Amniotic stem cell (primary cell): Measurements from ENCODE around the gene DCDC2C.

Experiments used
- DNase-seq: peaks from one replicate; lab custom pipeline; 2025; lab: John Stamatoyannopoulos, UW

The DCDC2C gene

DNA sequence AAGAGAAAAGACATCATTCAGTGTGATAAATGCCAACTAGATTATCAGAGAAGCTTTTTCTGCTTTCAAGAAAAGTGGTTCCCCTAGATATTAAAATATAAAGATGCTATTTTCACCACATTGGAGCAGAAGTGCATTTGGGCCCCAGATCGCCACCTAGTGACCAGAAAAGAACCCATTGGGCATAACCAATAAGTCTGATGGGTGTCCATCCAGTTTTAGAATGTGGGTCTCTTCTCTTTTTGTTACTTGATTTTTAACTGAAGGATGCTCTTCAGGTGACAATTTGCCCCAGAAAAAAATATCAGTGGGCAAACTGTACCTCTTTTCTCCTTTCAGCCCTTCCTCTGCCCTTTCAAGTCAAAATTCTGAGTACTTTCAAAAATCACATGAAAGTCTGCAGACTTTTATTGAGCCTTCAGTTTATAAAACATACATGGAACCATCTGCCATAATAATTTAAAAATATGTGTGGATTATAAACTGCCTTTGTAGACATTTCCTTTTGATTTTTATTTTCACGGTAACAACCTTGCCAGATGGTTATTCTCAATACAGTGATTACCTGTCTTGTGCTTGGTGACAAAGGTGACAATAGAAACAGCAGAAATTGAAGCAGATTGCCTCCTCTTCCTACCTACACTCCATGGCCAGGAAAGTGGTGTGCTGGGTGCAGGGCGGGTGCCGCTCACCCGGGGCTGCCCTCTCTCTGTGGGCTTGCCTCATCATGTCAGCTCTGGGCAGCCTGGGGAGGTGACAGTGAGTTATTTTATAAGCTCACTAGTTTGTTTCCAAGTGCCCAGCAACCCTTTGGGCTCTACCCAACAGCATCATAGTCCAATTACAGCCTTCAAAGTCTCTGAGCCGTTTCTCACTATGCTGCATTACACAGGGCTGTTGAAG, 124.5 kb downstream of the DCDC2C start:
- DNase-seq, result no peak

DNA sequence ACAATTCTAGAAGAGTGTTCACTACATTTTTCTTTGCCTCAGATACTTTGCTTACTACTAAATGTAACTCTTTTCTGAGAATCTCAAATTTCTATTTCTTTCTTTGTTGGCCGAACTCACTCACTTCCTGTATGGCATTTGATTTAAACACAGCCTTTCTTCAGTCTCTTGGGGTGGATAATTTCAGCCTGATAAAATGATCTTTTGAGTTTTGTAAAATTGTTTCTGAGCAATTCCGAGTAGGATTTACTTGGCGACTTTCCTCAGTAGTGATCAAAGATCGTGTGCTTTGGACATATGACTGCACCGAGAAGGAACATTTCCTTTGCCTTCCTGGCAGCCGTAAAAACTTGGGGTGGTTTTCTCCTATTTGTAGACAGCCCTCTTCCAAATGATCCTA, 127.4 kb downstream of the DCDC2C start:
- no peak for DNase-seq

DNA sequence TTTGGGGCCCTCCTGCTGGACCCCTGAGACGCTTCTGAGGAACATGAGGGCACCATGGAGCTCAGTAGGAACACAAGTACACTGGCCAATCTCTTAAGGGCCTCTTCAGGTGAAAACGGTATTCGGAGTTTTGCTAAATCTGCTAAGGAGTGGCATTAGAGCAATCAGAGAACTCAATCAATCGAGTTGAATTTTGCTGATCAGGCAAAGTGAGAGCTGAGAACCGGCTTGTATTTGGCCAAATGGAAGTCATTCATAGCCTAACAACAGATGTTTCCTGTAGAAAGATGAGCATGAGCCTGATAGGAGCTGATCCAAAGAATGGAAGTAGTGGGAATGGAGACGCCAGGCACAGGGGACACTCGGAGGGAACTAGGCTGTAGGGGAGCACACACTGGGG, 133.7 kb downstream of the DCDC2C start:
- no peak for DNase-seq

DNA sequence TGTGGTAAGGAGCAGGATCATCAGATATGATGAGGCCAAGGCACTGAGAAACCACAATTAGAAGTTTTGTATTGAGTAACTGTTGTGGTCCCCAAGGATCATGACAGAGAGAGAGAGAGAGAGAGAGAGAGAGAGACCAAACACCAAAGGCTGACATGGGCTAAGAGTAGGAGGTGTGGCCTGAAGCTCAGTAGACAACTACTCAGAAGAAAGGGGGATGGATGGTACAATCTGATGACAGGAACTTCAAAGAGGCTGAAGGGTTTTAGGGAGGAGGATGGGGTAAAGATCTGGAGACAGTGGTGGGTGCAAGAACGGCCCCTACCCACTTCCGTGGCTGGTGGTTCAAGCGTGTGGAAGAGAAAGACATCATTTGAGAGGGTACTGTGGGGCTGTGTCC, 135.0 kb downstream of the DCDC2C start:
- no peak for DNase-seq

- DNase-seq, result no peak
Measured at GRCh38 chr2:3839476-3839875, 136.1 kb downstream of the DCDC2C start.

GRCh38 chr2:3840611-3841155, 137.3 kb downstream of the DCDC2C start:
- no peak for DNase-seq

DNA sequence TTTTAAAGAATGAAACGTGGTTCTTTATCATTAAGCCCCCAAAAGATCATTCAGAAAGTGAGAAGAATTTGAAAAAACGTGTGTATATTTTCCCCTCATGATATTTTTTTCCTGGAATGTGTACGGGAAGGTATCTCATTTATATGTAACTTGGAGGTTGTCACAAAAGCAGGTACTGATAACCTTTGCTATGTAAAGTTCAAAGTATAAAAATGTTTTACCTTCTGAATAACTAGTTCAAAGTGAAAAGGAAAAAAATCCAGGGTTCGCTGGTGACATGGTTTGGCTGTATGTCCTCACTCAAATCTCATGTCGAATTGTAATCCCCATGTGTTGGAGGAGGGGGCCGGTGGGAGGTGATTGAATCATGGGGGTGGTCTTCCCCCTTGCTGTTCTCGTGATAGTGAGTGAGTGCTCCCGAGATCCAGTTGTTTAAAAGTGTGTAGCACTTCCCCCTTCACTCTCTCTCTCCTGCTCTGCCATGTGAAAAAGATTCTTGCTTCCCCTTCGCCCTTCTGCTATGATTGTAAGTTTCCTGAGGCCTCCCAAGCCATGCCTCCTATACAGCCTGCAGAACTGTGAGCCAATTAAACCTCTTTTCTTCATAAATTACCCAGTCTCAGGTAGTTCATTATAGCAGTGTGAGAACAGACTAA, 144.2 kb downstream of the DCDC2C start:
- no peak for DNase-seq

- no peak for DNase-seq
Measured at GRCh38 chr2:3848776-3849175, 145.4 kb downstream of the DCDC2C start.

GRCh38 chr2:3849213-3849612, 145.8 kb downstream of the DCDC2C start:
- DNase-seq, result no peak

DNA sequence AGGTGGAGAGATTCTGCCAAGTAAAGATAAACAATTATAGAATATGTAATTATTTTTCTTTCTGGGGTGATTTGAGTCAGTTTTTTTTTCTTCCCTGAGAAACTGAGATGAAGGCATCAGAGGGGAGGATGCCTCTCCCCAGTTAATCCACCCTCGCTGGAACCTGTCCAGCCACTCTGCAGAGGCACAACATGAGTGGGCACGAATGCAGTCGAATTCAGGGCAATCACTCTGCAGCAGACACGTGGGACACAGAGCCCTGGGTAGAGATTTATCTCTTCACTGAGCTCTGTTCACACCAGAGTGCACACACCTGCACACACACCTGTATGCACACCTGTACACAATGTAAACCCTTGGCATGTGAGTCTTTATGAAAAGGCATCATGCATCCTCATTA, 154.2 kb downstream of the DCDC2C start:
- no peak for DNase-seq

- no peak for DNase-seq
Measured at GRCh38 chr2:3864943-3865865, 161.8 kb downstream of the DCDC2C start.

DNA sequence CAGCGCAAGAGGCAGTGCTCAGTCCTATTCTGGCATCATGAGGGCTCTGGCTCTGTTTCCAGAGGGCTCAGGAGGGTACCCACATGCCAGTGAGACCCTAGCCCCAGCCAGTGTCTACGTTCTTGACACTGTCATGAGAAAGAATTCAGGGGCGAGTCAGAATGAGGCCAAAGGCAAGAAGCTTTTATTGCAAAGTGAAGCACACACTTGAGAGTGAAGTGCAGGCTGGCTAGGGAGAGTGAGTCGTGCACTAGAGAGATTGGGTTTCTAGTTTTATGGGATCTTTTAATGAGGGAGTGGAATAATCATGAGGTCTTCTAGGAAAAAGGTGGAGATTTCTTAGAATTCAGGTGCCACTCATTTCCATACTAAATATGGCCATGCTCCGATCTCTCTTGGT, 164.1 kb downstream of the DCDC2C start:
- DNase-seq, result no peak

DNA sequence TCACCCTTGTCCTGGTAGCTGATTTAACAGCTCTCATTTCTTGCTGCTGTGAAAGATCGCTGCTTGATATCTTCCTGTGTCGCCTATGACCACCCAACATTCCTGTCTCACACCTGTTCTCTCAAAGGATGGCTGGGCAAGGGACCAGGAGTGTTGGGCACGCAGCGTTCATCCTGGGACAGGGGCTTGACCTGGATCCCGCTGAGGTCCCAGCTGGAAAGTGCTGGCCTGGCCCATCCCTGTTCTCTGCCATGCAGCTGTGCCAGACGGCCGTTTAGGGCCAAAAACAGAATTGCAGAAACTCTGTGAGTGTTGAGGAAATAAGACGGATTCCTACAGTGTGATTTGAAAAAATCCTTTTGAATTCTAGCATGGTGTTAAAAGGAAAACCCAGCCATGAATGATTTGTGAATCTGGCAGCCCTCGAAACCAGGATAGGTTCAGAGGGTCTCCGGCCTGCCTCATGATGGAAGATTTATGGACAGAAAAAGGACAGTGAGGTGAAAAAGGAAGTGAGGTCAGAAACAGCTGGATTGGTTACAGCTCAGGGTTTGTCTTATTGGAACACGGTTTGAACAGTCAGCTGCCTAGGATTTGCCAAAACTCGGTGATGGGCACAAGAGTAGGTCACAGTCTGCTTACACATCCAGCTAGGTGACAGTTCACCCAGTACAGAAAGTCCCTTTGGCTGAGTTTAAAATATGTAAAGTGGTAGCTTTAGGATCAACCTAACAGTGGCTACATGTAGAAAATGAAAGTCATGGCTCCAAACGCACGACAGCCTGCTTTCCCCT, 164.8 kb downstream of the DCDC2C start:
- DNase-seq, result no peak

GRCh38 chr2:3870222-3870621, 166.8 kb downstream of the DCDC2C start:
- DNase-seq, result no peak

DNA sequence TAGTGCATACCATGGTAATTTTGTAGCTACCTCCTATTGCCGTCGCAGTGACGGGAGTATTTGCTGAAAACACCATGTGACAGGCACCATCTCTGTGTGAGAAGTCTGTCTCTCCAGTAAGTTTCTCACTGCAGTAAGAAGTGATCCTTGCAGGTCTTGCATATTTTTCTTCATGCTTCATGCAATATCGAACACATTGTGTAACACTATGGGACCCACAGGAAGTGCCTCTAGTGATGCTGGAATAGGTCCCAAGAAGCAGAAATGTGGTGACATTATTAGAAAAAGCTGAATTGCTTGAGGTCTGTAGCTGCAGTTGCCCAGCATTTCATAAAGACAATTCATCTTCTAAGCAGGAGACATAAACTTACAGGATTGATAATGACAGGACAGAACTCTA, 167.6 kb downstream of the DCDC2C start:
- DNase-seq, result no peak

DNA sequence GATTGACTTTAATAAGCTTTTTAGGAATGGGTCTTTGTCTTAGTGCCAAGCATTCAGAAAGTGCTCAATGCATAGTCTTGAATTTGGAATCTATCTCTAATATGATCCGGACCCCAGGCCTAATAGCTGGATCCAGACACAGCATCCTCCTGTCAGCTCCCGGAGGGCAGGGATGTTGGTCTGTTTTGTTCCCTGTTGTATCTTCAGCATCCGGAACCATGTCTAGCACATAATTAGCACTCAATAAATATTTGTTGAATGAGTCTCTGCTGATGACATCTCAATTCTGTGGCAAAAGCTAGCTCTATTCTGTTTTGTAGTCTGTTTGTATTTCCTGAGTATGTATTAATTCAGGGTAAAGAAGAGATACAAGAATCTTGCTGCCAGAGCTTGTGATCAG, 169.1 kb downstream of the DCDC2C start:
- DNase-seq, result no peak

GRCh38 chr2:3873899-3874298, 170.5 kb downstream of the DCDC2C start:
- no peak for DNase-seq

- DNase-seq, result no peak
Measured at GRCh38 chr2:3876221-3876620, 172.8 kb downstream of the DCDC2C start.

DNA sequence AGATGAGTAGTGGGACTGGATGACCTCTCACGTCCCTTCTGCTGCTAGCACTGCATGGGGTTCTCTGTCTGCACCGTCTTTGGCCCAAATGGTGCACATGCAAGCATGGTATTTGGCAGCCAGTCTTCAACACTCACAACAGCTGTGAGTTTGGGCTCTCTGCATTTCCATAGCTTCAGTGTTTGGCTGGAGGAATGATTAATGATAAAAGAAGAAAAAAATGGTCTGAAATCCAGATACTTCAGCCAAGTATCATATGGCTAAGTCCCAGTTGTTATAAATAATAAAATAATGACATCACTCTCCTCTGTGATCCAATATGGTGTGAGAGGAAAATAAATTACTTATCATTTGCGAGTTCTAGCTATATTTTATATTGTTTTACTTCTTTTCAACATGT, 173.3 kb downstream of the DCDC2C start:
- no peak for DNase-seq

DNA sequence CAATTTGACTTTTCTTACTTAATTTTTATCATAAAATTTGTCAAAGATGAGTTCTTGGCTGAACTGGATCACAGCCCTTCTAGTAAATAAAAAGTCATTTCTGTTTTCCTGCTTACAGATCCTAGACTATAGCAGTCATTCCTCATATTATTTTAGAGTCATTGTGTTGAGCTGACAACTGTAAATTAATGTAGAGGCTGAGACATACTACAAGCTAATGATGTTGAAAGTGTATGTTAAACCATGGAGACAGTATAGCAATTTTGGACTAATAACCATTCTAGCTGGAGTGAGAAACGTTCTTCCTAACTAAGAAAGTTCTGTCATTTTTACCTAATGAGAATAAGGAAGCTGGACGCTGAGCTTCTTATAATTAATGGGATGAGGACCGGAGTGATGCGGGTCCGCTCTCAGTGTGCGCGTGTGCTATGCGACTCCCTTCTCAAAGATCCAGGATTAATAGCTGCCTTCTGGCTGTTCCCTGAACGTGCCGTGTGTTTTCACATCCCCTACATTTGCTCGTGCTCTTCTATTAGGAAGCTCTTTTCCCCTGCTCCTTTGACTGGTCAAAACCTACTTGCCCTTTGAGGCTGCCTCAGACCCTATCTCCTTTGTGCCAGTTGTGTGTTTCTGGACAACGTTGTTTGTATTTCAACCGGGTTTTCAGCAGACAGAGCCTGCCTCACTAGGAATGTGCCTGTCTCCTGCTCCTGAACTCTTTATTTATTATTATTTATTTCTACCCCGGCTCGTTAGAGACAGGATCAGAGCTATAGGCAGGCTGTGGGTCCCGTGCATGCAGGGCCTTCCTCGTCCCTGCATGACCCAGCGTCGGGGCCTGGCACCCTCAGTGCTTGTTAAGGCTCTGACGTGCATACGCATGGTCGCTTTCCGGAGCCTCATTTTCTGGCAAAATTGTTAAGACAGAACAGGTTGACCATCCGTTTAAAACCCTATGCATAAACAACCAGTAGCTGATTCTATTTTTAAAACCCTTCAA, 182.6 kb downstream of the DCDC2C start:
- no peak for DNase-seq
